Measurements from ENCODE around the gene ATP9B.
"Not testable (repeated sequence)": the region's sequence is repeated elsewhere in the genome, so short reads cannot be mapped to it uniquely, and the experiment has no call there.

The ATP9B gene

GRCh38 chr18:79071503-79072210 lies 2.5 kb downstream of the ATP9B start:
- DNase-seq: no peak

GRCh38 chr18:79072655-79073054 lies 3.5 kb downstream of the ATP9B start:
- not testable (repeated sequence) for DNase-seq

GRCh38 chr18:79077181-79077580 lies 8.0 kb downstream of the ATP9B start:
- no peak for DNase-seq

- DNase-seq: not testable (repeated sequence)
These were observed 9.6 kb downstream of the ATP9B start for GRCh38 chr18:79078791-79079190.

- no peak for DNase-seq
These were observed 23.7 kb downstream of the ATP9B start for GRCh38 chr18:79092874-79093273.

- no peak for DNase-seq
These were observed 24.8 kb downstream of the ATP9B start for GRCh38 chr18:79093986-79094385.

GRCh38 chr18:79095216-79095615 lies 26.0 kb downstream of the ATP9B start:
- DNase-seq: no peak

- DNase-seq: no peak
These were observed 31.8 kb downstream of the ATP9B start for GRCh38 chr18:79100944-79101343.

GRCh38 chr18:79102886-79103285 lies 33.7 kb downstream of the ATP9B start:
- no peak for DNase-seq

- DNase-seq: no peak
These were observed 34.9 kb downstream of the ATP9B start for GRCh38 chr18:79104137-79104536.

GRCh38 chr18:79105455-79105854 lies 36.3 kb downstream of the ATP9B start:
- DNase-seq: no peak

- DNase-seq: no peak
These were observed 36.9 kb downstream of the ATP9B start for GRCh38 chr18:79106084-79106483.

GRCh38 chr18:79107886-79108285 lies 38.7 kb downstream of the ATP9B start:
- no peak for DNase-seq

GRCh38 chr18:79108549-79109215 lies 39.5 kb downstream of the ATP9B start:
- no peak for DNase-seq

GRCh38 chr18:79111483-79111882 lies 42.3 kb downstream of the ATP9B start:
- no peak for DNase-seq

- no peak for DNase-seq
These were observed 48.2 kb downstream of the ATP9B start for GRCh38 chr18:79117385-79117784.

GRCh38 chr18:79117788-79118187 lies 48.6 kb downstream of the ATP9B start:
- DNase-seq: no peak

GRCh38 chr18:79118797-79119196 lies 49.6 kb downstream of the ATP9B start:
- DNase-seq: no peak

- no peak for DNase-seq
These were observed 52.7 kb downstream of the ATP9B start for GRCh38 chr18:79121746-79122474.

GRCh38 chr18:79123948-79124347 lies 54.8 kb downstream of the ATP9B start:
- no peak for DNase-seq

GRCh38 chr18:79129120-79129519 lies 59.9 kb downstream of the ATP9B start:
- DNase-seq: no peak

- DNase-seq: no peak
These were observed 64.5 kb downstream of the ATP9B start for GRCh38 chr18:79133724-79134123.

GRCh38 chr18:79135924-79136323 lies 66.7 kb downstream of the ATP9B start:
- no peak for DNase-seq

- DNase-seq: no peak
These were observed 67.5 kb downstream of the ATP9B start for GRCh38 chr18:79136742-79137141.

Measured in activated T-cell treated with anti-CD3 and anti-CD28 coated beads, Interleukin-2, amount 50 U/mL, for 1 hour (primary cell).